Ascending aorta (tissue), 2 donors: Measurements from ENCODE around the gene ATAD3C. TPM values are rescaled to one million over a fixed set of nuclear protein-coding genes. Genes with fewer than 3 reads are reported as not detected.
A peak's percentile ranks its signal among the peaks of the same experiment; 100 is the strongest.

Source experiments
- DNase-seq, 2 donors: peaks; one replicate each; pipeline ENCODE4 v3.0.0-alpha.2; 2019; ENCODE audit warnings: low spot score in 2 of 2
- H3K27ac ChIP-seq, 2 donors: fragments of 200-600 bp; sonication (generic); one replicate each; pipeline ENCODE4 v1.5.1; 2016 to 2017; ENCODE audit warnings: mild to moderate bottlenecking in 1 of 2
- H3K27me3 ChIP-seq: fragments of 200-600 bp; sonication (generic); one replicate; pipeline ENCODE4 v1.5.1; 2017
- H3K36me3 ChIP-seq, 2 donors: fragments of 200-600 bp; sonication (generic); one replicate each; pipeline ENCODE4 v1.5.1; 2016
- H3K4me1 ChIP-seq, 2 donors: fragments of 200-600 bp; sonication (generic); one replicate each; pipeline ENCODE4 v1.5.1; 2016 to 2017; ENCODE audit warnings: mild to moderate bottlenecking in 1 of 2
- H3K4me3 ChIP-seq, 2 donors: fragments of 200-600 bp; sonication (generic); one replicate each; pipeline ENCODE4 v1.5.1; 2016 to 2017; ENCODE audit warnings: mild to moderate bottlenecking in 1 of 2
- H3K9me3 ChIP-seq, 2 donors: fragments of 200-600 bp; sonication (generic); one replicate each; pipeline ENCODE4 v1.5.1; 2016
- intact Hi-C: fragments of 100-400 bp; cut with DNase I; formaldehyde crosslinking; loops from one replicate; pipeline ENCODE4 v1.15.1; 2023
- total RNA-seq: library from RNA; depleted of rRNA; stranded (reverse); fragments of >200 nt; gene quantifications from one replicate; pipeline ENCODE4 v1.1.0, GENCODE V29; 2016
- TF ChIP-seq, protein P1 (sequence below), 3 experiments: fragments of 200-600 bp in 2 of 3; fragments of 450-650 bp in 1 of 3; sonication (generic) in 2 of 3; IDR thresholded peaks; one replicate each; pipeline ENCODE4 v1.5.1; 2016 to 2019; ENCODE audit warnings: antibody characterized with exemption in 3 of 3, mild to moderate bottlenecking in 1 of 3, moderate library complexity in 1 of 3

The ATAD3C gene
- total RNA-seq, 1 donor from 2014 or later: not detected

DNA sequence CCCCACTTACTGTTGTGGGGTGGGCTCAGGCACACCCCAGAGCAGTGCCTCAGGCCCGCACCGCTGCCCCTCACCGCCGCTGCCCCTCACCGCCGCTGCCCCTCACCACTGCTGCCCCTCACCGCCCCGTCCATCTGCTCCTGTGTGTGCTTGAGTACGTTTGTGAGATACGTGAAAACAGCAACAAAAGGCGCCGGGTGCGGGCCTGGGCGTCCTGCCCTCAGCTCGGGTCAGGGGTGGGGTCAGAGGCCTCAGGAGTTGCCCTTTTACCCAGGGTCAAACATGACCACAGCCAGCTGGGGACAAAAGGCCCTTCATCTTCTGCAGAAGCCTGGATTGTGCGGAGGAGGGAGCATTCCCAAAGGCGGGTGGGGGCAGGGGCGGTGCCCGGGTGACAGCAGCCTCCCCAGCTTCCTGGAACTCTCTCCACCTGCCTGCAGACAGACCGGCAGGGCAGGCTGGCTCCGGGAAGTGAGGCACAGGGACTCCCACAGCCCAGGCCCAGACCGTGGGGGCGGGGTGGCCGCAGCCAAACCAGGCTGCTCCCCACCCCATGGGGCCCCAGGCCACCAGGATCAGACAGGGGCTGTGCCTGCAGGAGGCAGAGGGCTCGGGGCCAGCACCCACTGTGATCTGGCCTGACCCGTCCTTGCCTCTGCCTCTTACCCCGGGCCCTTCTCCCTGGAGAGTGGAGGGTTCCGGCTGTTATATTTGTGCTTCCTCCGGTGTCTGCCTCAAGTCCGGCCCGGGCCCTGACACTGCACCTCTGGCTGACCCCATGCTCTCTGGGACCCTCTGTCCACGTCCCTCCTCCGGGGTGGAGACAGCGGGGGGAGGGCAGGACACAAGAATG, 16.3 kb upstream of the ATAD3C start:
- Histone ChIP-seq H3K36me3 (no peaks in the 10 kb centered on the region), H3K4me1 (peaks cover 15 to 34% of the 10 kb centered on the region in 2 donors), H3K27ac (peak overlapping the region; percentile 81 to 82), H3K9me3 (no peaks in the 10 kb centered on the region), H3K4me3 (no peak overlapping the region), H3K27me3 (peaks cover 3% of the 10 kb centered on the region)
- intact Hi-C loops: no loop called here
- DNase-seq: no peak
- TF ChIP-seq, protein P1, sequence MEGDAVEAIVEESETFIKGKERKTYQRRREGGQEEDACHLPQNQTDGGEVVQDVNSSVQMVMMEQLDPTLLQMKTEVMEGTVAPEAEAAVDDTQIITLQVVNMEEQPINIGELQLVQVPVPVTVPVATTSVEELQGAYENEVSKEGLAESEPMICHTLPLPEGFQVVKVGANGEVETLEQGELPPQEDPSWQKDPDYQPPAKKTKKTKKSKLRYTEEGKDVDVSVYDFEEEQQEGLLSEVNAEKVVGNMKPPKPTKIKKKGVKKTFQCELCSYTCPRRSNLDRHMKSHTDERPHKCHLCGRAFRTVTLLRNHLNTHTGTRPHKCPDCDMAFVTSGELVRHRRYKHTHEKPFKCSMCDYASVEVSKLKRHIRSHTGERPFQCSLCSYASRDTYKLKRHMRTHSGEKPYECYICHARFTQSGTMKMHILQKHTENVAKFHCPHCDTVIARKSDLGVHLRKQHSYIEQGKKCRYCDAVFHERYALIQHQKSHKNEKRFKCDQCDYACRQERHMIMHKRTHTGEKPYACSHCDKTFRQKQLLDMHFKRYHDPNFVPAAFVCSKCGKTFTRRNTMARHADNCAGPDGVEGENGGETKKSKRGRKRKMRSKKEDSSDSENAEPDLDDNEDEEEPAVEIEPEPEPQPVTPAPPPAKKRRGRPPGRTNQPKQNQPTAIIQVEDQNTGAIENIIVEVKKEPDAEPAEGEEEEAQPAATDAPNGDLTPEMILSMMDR (IDR thresholded peaks at IDR 0.05): no peak

DNA sequence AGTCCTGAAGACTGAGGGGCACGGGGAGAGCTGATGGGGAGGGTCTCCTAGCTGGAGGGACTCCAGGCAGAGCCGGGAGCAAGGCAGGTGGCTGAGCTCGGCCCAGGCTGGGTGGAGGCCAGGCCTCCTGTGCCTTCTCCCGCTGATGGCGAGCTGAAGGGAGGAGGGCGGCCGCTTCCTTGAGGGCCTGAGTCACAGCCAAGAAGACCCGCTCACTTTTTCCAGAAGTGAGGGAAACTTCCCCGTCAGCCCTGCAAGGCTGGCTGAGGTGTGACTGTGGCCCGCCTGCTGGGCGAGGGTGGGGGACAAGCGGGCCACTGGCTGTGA, 15.7 kb upstream of the ATAD3C start:
- Histone ChIP-seq H3K27ac (peak overlapping the region; percentile 81 to 82), H3K4me1 (peaks cover 15 to 34% of the 10 kb centered on the region in 2 donors), H3K4me3 (peak overlapping the region in 1 of 2 donors; percentile 34), H3K9me3 (no peaks in the 10 kb centered on the region), H3K27me3 (peaks cover 3% of the 10 kb centered on the region), H3K36me3 (no peaks in the 10 kb centered on the region)
- DNase-seq: no peak
- TF ChIP-seq, protein P1 (IDR thresholded peaks at IDR 0.05): no peak
- intact Hi-C loops: no loop called here

DNA sequence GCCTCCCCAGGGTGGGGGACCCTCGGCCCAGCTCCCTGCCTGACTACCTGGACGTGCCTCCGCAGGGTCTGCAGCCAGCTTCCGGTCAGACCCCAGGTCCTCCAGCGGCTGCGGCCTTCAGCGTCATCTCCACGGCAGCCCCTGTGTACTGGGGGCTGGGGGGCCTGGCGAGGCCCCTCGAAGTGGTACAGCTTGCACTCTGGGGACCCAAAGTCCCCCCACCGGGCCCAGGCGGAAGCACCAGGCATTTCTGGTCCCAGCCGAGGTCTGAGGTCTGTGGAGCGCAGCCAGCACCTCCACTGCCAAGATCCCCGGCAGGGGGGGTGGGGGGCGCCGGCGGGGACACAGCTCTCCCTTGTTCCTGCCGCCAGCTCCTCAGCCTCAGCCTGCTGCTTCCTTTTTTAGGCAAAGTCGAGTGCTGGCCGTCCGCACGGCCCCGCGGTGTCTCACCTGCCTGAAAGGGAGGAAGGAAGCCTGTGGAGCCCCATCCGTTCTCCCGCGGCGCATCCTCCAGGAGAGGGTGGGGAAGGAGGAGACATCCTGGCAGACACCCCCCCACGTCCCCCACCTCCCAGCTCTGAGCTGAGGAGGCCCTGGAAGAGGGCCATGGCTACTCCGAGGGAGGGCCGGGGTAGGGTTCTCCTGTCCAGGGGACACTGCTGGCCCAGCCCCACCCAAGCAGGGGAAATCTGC, 15.2 kb upstream of the ATAD3C start:
- Histone ChIP-seq H3K4me1 (peaks cover 15 to 34% of the 10 kb centered on the region in 2 donors), H3K27me3 (peaks cover 3% of the 10 kb centered on the region), H3K9me3 (no peaks in the 10 kb centered on the region), H3K27ac (peak overlapping the region; percentile 81 to 82), H3K4me3 (peak overlapping the region in 1 of 2 donors; percentile 34), H3K36me3 (no peaks in the 10 kb centered on the region)
- intact Hi-C loops: no loop called here
- TF ChIP-seq, protein P1 (IDR thresholded peaks at IDR 0.05): no peak
- no peak for DNase-seq

DNA sequence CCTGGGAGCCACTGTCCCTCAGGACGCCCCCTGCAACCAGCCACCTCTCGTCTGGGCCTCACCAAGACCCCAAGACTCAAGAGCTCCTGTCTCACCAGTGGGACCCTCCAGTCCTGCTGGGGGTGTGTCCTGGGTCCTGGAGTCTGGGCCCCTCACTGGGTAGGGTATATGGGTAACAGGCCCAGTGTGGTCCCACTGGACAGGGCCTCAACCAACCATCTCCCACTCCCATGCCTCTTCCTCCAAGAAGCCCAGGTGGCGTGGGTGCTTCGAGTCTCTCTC, 14.7 kb upstream of the ATAD3C start:
- Histone ChIP-seq H3K9me3 (no peaks in the 10 kb centered on the region), H3K27me3 (peaks cover 3% of the 10 kb centered on the region), H3K36me3 (no peaks in the 10 kb centered on the region), H3K4me3 (peak overlapping the region in 1 of 2 donors; percentile 34), H3K4me1 (peaks cover 15 to 34% of the 10 kb centered on the region in 2 donors), H3K27ac (peak overlapping the region; percentile 81 to 82)
- TF ChIP-seq, protein P1 (IDR thresholded peaks at IDR 0.05): no peak
- intact Hi-C loops: no loop called here
- DNase-seq: no peak

DNA sequence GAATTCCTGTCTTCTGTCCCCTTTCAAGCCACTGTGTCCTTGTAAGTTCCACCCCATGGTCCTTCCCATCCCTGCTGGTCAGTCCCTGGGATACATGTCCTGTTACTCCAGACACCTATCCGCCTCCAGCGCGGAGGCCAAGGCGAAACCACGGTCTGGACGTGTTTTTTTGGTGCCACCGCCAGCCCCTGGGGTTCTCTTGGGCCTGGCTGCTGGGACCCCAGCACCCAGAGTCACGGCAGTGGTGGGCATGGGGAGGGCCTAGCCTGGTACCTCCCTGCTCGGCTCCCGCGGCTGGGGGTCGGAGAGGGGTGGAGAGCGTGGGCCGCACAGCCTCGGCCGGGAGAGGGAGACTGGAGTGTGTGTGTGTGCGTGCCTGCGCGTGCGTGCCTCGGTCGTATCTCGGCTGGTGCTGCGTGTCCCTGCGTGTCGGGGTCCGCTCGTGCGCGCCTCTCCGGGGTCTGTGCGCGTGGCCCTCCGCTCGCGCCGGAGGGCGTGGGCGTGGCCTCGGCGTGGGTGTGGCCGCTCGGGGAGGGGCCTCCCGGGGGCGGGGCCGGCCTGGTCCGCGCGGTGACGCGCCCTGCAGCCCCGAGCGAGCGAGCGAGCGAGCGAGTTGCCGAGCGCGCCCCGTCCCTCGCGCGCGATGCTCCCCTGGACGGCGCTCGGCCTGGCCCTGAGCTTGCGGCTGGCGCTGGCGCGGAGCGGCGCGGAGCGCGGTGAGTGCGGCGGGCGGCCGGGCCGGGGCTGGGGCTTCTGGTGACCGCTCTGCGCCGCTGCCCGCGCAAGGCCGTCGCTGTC, 14.2 kb upstream of the ATAD3C start, which contains the start of gene VWA1:
VWA1 (plus strand) TSS at position 585 of the 798 bp plus-strand sequence; CDS start at position 644, 59 bp downstream.
- H3K27ac ChIP-seq: peak within 1 kb of the TSS; percentile 81 to 82
- TF ChIP-seq, protein P1 (IDR thresholded peaks at IDR 0.05): no peak
- no peaks in the 10 kb centered on the region for H3K36me3 ChIP-seq
- DNase-seq: no peak
- peaks cover 15 to 31% of the 10 kb centered on the region in 2 donors for H3K4me1 ChIP-seq
- peaks cover 3% of the 10 kb centered on the region for H3K27me3 ChIP-seq
- H3K4me3 ChIP-seq: peak within 1 kb of the TSS; percentile 38 to 53
- no peaks in the 10 kb centered on the region for H3K9me3 ChIP-seq
- intact Hi-C loops: no loop called here
